SK-N-MC (cell line): ENCODE measurements around the gene MMP24OS.
"Not testable (repeated sequence)": the region's sequence is repeated elsewhere in the genome, so short reads cannot be mapped to it uniquely, and the experiment has no call there.

ENCODE experiments used
- DNase-seq: peaks from one replicate; pipeline ENCODE4 v3.0.0-alpha.2; 2011; ENCODE audit warnings: low read depth, low spot score
- H3K27ac ChIP-seq: fragments of 200-600 bp; sonication (generic); 2 replicates; pipeline ENCODE4 v1.5.1; 2016; ENCODE audit warnings: mixed run types
- H3K36me3 ChIP-seq: fragments of 200-600 bp; sonication (generic); 2 replicates; pipeline ENCODE4 v1.6.1; 2017; ENCODE audit warnings: antibody characterized with exemption, low read length, mixed read lengths; ENCODE audit not compliant: insufficient read depth
- H3K4me3 ChIP-seq: fragments of 200-600 bp; sonication (generic); 2 replicates; pipeline ENCODE4 v1.5.1; 2016
- H3K9ac ChIP-seq: fragments of 200-600 bp; sonication (generic); 2 replicates; pipeline ENCODE4 v1.8.0; 2017; ENCODE audit warnings: mixed run types, mixed read lengths; ENCODE audit not compliant: insufficient read length
- H3K9me3 ChIP-seq: fragments of 200-600 bp; sonication (generic); 2 replicates; pipeline ENCODE4 v1.6.1; 2017; ENCODE audit warnings: low read depth, mild to moderate bottlenecking, antibody characterized with exemption, low read length, moderate library complexity, mixed read lengths
- EZH2 ChIP-seq: fragments of 200-600 bp; sonication (generic); IDR thresholded peaks from one replicate; pipeline ENCODE4 v1.6.1; 2017; ENCODE audit warnings: antibody characterized with exemption
- FOXP2 ChIP-seq: optimal IDR thresholded peaks from 2 replicates; pipeline ENCODE3; 2011; ENCODE audit warnings: mild to moderate bottlenecking, moderate library complexity; ENCODE audit not compliant: insufficient read depth; ENCODE audit errors: extremely low read length, control extremely low read depth
- POLR2AphosphoS5 ChIP-seq: IDR thresholded peaks from 2 replicates; pipeline ENCODE4 v1.6.1; 2012; ENCODE audit warnings: mild to moderate bottlenecking, low read depth, low read length, borderline replicate concordance

MMP24OS gene

GRCh38 chr20:35264755-35265154, 13.2 kb downstream of the MMP24OS start:
- TF ChIP-seq POLR2AphosphoS5 (no peak), EZH2 (no peak), FOXP2 (no peak)
- no peak for DNase-seq
- H3K4me3 ChIP-seq: no peak overlapping the region
- no peaks in the 10 kb centered on the region for H3K9me3 ChIP-seq
- no peaks in the 10 kb centered on the region for H3K36me3 ChIP-seq
- no peak overlapping the region for H3K27ac ChIP-seq
- H3K9ac ChIP-seq: no peak overlapping the region

- no peak for TF ChIP-seq FOXP2
- no peak for TF ChIP-seq EZH2
- no peak for TF ChIP-seq POLR2AphosphoS5
- H3K27ac ChIP-seq: no peak overlapping the region
Measured at GRCh38 chr20:35263532-35264341, 14.2 kb downstream of the MMP24OS start.

DNA sequence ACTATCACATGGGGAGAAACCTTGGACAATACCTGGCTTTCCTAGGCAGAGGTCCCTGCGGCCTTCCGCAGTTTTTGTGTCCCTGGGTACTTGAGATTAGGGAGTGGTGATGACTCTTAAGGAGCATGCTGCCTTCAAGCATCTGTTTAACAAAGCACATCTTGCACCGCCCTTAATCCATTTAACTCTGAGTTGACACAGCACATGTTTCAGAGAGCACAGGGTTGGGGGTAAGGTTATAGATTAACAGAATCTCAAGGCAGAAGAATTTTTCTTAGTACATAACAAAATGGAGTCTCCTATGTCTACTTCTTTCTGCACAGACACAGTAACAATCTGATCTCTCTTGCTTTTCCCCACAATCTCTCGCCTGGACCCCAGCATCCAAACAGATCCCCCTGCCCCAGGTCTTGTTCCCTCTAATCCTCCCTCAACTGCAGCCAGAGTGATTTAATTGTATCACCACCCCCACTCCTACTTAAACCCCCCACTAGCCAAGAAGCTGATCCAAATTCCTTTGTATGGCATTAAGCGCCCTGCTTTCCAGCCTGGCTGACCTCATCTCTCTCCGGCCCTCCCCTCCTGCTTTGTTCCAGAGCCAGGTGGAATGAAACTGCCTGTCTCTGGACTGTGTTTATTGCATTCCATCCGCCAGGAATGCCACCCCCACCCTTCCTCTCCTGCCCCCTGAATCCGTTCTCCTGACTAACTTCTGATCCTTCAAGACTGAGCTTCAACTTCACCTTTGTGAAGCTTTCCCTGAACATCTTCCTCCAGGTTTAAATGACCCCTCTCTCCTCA, 15.0 kb downstream of the MMP24OS start:
- H3K9ac ChIP-seq, H3K36me3 ChIP-seq, H3K4me3 ChIP-seq, DNase-seq, H3K9me3 ChIP-seq, H3K27ac ChIP-seq: not testable (repeated sequence)

More at GRCh38 chr20:35263532-35264341, 14.2 kb downstream of the MMP24OS start:
- no peaks in the 10 kb centered on the region for H3K9me3 ChIP-seq
- no peak for DNase-seq
- H3K36me3 ChIP-seq: no peaks in the 10 kb centered on the region
- no peak overlapping the region for H3K4me3 ChIP-seq
- H3K9ac ChIP-seq: no peak overlapping the region

DNA sequence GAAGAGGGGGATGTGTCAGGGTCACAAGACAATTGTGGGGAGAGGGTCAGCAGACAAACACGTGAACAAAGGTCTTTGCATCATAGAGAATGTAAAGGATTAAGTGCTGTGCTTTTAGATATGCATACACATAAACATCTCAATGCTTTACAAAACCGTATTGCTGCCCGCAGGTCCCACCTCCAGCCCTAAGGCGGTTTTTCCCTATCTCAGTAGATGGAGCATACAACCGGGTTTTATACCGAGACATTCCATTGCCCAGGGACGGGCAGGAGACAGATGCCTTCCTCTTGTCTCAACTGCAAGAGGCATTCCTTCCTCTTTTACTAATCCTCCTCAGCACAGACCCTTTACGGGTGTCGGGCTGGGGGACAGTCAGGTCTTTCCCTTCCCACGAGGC, 15.6 kb downstream of the MMP24OS start:
- not testable (repeated sequence) for H3K4me3 ChIP-seq, H3K9me3 ChIP-seq, H3K27ac ChIP-seq, DNase-seq, H3K9ac ChIP-seq, H3K36me3 ChIP-seq

DNA sequence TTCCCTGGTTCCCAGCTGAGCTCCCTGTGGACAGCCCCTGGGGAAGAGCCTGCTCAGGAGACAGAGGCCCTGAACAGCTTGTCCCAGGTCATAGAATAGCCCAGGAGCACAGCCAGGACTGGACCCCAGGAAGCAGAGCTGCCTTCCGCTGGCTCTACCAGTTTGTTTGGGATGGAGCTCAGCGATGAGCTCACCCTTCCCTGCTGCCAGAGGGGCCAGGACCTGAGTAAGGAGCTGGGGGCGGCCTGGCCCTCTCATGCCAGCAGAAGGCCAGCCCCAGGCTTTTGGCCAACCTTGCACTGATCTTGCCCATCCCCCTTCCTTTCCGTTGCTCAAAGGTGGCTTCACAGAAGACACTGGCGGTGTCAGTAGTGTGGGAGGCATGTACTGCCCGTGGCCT, 17.5 kb downstream of the MMP24OS start:
- TF ChIP-seq FOXP2: no peak
- no peak for TF ChIP-seq EZH2
- no peak for TF ChIP-seq POLR2AphosphoS5
- DNase-seq: no peak
- H3K9ac ChIP-seq: no peak overlapping the region

DNA sequence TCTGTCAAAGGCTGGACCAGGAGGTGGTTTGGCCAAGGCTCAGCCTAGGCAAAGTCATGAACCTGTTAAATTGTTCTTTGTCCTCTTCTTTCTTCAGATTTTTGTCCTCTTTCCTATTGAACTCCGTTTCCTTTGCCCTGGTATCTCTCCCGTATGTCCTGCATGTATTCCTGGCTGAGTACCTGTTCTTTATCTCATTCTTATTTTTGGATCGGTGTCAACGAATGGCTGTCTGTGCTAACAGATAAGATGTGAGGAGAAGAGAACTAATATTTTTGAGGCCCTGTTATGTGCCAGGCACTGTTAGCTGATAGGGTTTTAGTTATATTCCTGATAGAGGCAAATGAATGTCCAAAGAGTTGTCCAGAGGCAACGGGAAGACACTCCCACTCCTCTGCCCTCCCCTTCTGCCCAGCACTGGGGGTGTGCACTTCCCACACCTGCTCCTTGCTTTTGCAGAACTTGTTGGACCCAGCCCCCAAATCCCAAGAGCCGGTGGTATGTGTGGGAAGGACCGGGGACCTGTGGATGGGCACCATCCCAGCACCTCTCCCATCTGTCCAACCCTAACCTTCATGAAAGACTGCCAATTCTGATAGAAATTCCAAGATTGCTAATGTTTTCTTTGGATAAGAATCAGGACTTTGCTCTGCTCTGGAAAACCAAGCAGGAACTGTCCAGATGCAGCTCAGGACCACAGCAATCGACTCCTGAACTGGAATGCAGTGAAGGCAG, 20.6 kb downstream of the MMP24OS start:
- H3K27ac ChIP-seq: no peak overlapping the region
- H3K36me3 ChIP-seq: no peaks in the 10 kb centered on the region
- no peak for DNase-seq
- TF ChIP-seq FOXP2 (no peak), EZH2 (no peak), POLR2AphosphoS5 (no peak)
- H3K4me3 ChIP-seq: no peak overlapping the region
- H3K9me3 ChIP-seq: no peaks in the 10 kb centered on the region
- no peak overlapping the region for H3K9ac ChIP-seq

More for the DNA sequence above, 17.5 kb downstream of the MMP24OS start:
- Histone ChIP-seq H3K27ac (no peak overlapping the region), H3K9me3 (no peaks in the 10 kb centered on the region), H3K36me3 (no peaks in the 10 kb centered on the region), H3K4me3 (no peak overlapping the region)

DNA sequence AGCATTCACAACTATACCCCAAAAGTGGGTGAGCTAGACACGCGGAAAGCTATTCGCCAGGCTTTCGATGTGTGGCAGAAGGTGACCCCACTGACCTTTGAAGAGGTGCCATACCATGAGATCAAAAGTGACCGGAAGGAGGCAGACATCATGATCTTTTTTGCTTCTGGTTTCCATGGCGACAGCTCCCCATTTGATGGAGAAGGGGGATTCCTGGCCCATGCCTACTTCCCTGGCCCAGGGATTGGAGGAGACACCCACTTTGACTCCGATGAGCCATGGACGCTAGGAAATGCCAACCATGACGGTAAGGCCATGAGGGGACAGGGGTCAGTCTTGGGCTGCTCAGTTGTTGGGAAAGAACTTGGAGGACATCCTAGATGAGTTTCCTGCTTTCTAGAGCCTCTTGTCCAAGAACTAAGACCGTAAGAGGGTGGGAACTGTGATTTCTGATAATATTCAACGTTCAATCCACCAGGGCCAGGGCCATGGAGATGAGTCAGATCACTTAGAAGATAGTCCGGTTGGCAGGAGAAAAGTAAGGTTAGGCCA, 23.4 kb downstream of the MMP24OS start:
- DNase-seq: no peak
- Histone ChIP-seq H3K4me3 (no peak overlapping the region), H3K9ac (no peak overlapping the region), H3K9me3 (no peaks in the 10 kb centered on the region), H3K27ac (no peak overlapping the region), H3K36me3 (no peaks in the 10 kb centered on the region)
- TF ChIP-seq EZH2 (no peak), FOXP2 (no peak)

DNA sequence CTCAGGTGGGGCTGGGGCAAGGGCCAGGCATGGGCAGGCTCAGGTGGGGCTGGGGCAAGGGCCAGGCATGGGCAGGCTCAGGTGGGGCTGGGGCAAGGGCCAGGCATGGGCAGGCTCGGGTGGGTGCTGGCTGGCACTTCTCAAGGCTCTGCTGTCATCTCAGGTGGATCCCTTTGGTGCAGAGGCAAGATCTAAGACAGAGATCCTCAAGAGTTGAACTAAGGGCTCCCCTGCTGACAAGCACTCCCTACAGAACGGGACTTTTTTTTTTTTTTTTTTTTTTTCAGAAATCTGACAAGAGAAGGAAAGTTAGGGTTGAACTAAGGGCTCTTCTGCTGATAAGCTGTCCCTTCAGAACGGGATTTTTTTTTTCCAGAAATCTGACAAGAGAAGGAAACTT, 24.9 kb downstream of the MMP24OS start:
- no peak for TF ChIP-seq POLR2AphosphoS5
- no peak for TF ChIP-seq EZH2
- TF ChIP-seq FOXP2: no peak
- H3K4me3 ChIP-seq: no peak overlapping the region
- H3K9me3 ChIP-seq: no peaks in the 10 kb centered on the region
- H3K36me3 ChIP-seq: no peaks in the 10 kb centered on the region
- H3K9ac ChIP-seq: no peak overlapping the region
- H3K27ac ChIP-seq: no peak overlapping the region
- DNase-seq: no peak

DNA sequence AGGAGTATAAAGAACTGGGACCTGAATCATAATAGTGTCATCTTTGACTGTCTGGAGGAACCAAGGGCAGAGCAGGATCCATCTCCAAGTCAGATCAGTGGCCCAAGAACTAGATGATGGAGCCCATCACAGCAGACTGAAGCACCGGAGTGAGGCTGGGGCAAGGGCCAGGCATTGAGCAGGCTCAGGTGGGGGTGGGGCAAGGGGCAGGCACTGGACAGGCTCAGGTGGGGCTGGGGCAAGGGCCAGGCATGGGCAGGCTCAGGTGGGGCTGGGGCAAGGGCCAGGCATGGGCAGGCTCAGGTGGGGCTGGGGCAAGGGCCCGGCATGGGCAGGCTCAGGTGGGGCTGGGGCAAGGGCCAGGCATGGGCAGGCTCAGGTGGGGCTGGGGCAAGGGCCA, 25.3 kb downstream of the MMP24OS start:
- not testable (repeated sequence) for H3K36me3 ChIP-seq, H3K27ac ChIP-seq, H3K9ac ChIP-seq, H3K9me3 ChIP-seq, DNase-seq, H3K4me3 ChIP-seq
